NOMO-1 treated with dmso at 0.1 percent for 144 hours (cell line): Measurements from ENCODE around the gene PRKCA.
"Not testable (repeated sequence)": the region's sequence is repeated elsewhere in the genome, so short reads cannot be mapped to it uniquely, and the experiment has no call there.

Experiments used
- DNase-seq: peaks from one replicate; lab custom pipeline; 2025; ENCODE audit not compliant: unreplicated experiment; lab: John Stamatoyannopoulos, UW

PRKCA gene

GRCh38 chr17:66349521-66350254 is 47.3 kb downstream of the PRKCA start:
- DNase-seq = no peak

GRCh38 chr17:66350576-66350975 is 48.2 kb downstream of the PRKCA start:
- DNase-seq = not testable (repeated sequence)

GRCh38 chr17:66351033-66351432 is 48.6 kb downstream of the PRKCA start:
- DNase-seq = no peak

GRCh38 chr17:66351701-66352100 is 49.3 kb downstream of the PRKCA start:
- no peak for DNase-seq

DNA sequence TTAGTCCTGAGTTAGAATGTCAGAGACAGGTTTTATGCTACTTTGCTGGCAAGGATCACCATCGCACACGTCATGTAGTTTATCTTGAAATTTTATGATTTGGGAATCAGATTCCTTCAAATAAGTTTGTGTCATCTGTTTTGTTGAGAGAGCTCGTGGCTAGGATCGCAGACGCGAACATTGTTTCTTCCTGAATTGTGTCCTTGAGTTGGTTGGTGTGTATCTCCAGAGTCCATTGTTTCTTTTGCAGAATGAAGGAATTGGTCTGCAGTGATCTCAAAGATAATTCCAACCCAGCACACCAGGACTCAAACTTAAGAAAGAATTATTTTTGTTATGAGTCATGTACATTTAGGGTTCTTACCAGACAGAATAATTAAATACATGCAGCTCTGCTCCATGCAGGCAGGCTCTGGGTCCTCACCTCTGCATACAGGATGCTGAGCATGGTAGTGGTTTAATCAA is 51.6 kb downstream of the PRKCA start:
- DNase-seq = no peak

GRCh38 chr17:66354472-66354871 is 52.1 kb downstream of the PRKCA start:
- no peak for DNase-seq

DNA sequence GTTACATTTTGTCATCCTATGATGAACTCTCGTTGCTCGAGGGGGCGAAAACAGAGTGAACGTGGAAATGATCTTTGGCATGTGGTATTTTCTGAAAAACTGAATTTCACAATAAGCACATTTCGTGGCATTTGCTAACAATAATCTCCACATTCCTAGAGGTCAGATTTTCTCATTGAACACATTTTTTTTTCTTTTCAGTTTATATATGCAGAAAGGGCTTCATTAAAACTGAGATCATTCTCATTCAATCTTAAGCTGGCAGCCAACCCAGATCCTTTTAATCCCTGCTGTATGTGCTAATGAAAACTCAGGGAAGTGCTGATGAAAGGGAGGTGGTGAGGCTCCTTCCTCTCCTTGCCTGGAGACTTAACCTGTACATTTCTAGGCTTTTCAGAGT is 52.6 kb downstream of the PRKCA start:
- no peak for DNase-seq

- DNase-seq = no peak
Measured at GRCh38 chr17:66355510-66355909, 53.1 kb downstream of the PRKCA start.

DNA sequence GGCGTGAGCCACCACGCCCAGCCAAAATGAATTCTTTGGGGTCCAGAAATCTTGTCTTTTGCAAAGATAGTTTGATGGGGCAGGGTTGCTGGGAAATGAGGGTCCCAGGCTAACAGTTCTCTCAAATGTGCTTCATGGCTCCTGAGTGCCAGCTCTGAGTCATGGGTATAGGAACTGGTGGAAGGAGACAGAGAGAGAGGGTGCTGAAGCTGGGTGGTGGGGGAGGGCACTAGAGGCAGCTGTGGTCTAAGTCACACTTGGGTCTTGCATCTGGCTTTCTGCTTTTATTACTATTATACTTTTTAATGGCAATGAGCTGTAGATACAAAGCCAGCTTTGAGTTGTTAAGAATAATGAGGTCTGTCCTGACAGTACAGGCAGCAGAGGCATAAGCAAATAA is 54.6 kb downstream of the PRKCA start:
- DNase-seq = no peak

DNA sequence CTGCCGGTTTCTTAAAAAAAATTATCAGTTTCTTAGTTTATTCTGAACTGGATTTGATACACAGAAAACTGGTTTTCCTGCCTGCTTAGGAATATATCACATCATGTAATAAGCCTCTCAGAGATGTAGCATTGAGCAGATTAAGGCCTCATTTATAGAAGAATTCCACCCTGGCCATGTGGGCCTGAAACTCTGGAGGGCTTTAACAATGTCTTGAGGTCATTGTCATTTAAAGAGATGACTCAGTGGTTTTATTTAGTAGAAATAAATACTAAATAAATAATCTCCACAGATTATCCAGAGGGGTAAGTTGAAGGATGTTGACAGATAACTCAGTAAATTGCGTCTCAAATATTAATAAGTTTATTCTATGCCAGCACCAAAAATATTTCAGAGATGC is 56.9 kb downstream of the PRKCA start:
- no peak for DNase-seq

- not testable (repeated sequence) for DNase-seq
Measured at GRCh38 chr17:66360961-66361565, 58.6 kb downstream of the PRKCA start.

DNA sequence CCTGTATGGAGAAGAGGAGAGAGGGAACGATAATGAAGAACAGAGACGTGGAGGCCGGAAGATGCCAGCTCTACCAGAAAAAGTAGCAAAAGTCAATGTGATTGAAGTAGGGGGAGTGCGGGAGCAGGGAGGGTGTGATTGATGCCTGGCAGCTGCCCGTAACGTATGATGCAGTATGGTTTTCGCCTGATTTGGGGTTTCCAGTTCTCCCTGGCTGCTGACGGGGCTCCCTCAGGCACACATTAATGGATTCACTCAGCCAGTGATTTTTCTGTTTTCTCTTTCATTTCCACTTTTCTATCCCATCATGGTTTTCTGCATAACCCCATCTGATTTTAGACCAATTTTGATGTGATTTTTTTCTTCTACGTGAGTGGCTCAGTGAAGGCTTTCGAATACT is 62.1 kb downstream of the PRKCA start:
- no peak for DNase-seq

GRCh38 chr17:66364990-66365490 is 62.6 kb downstream of the PRKCA start:
- DNase-seq = no peak

- DNase-seq = no peak
Measured at GRCh38 chr17:66365903-66366302, 63.5 kb downstream of the PRKCA start.

DNA sequence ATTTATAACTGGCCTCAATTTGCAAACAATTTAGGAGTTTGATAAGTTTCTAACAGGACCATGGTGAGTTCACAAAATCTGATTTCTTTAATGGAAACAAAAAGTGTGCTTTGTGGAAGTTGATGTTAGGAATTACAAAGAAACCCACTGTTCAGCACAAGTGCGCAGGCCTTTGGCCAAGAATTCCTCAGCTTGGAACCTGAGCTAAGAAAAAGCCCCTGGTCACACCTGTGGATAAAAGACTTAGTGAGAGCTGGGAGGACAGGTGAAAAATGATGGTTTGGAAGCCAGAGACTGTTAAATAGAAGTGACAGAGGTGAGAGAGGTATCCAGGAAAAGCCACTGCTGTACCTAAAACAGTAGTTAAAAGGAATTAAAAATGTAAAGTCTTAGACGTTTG is 64.7 kb downstream of the PRKCA start:
- no peak for DNase-seq

GRCh38 chr17:66369830-66370229 is 67.4 kb downstream of the PRKCA start:
- no peak for DNase-seq

GRCh38 chr17:66371561-66371960 is 69.1 kb downstream of the PRKCA start:
- no peak for DNase-seq

GRCh38 chr17:66372182-66372581 is 69.8 kb downstream of the PRKCA start:
- DNase-seq = no peak

DNA sequence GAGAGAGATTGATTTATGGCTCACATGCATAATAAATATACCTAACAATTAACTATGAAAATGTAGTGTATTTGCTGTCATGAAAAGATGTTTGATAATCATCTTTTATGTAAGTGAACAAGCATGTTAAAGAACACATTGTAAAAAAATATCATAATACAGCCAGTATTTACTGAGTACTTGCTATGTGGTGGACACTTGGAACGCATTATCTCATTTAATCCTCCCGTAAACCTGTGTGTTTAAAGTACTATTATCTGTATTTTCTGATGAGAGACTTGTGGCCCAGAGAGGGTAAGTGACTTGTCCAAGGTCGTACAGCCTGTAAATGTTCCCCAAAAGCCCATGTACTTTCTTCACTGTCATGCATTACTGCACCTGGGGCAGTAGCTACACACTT is 70.7 kb downstream of the PRKCA start:
- DNase-seq = no peak

DNA sequence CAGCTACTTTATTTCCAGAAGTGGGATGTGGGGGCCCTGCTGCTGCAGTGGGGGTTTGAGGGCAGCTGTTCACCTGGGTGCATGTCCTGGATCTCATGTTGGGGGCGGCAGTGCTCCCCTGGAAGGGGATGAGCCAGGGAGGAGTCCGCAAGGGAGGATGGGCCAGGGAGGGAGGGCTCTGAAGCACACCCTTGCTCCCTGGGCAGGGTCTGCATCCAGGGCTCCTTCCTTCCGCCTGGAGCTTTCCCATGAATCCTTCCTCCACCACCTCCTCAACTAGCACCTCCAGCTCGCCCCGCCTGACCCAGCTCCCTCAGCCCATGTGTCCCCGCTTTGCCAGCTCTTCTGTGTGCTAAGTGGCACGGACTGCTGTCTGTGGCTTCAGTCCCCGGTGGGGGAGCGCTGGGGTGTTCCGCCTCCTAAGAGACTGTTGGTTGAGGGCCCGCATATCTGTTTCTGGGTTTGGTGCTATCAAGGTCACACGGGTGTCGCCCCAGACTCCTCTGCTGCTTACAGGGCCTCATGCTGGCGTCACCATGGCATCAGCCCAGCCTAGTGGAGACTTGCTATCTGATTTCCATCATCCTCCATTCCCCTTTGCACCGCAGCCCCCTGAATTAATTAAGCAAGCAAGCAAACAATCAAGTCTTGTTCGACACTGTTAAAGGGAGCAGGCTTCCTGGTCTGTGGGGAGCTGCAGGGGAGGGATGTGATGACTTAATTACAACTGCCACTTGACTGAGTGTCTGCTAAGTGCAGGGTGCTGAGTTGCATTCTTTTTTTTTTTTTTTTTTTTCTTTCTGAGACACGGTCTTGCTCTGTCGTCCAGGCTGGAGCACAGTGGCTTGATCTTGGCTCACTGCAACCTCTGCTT is 71.8 kb downstream of the PRKCA start:
- no peak for DNase-seq

DNA sequence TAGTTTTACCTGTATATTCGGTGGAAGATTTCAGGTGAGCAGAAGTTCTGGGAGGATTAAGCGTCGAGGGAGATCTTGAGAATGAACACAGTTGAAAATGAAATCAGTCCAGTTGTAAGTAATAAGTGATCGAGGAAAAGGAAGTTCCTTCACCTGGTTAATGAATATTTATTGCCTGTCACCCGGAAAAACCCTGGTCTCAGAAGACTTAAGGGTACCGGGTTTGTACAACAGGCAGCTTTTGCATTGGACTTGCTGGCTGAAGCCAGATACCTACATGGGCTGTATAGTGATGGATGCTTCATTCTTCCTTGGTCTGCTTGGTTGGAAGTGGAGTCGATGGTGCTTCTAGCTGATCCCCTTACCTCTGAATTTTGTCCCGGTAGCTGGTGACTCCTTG is 72.7 kb downstream of the PRKCA start:
- no peak for DNase-seq

- no peak for DNase-seq
Measured at GRCh38 chr17:66378296-66378695, 75.9 kb downstream of the PRKCA start.
